ENCODE measurements around the gene DUSP15. TPM values are rescaled to one million over a fixed set of nuclear protein-coding genes. Genes with fewer than 3 reads are reported as not detected.

DUSP15 gene
- total RNA-seq, 4 donors from 2014 or later, result 0.84 to 3.7 (median 0.96) TPM; not detected in 1

GRCh38 chr20:31823360-31824124, 46.8 kb downstream of the DUSP15 start:
- ATAC-seq (ENCODE audit: low FRiP score) (no peak), DNase-seq (ENCODE audit: low spot score) (no peak)
- TF ChIP-seq CTCF (IDR thresholded peaks at IDR 0.05), result no peak

GRCh38 chr20:31822421-31823330, 47.7 kb downstream of the DUSP15 start:
- peak; percentile 81 for ATAC-seq (ENCODE audit: low FRiP score)
- peak in 2 of 3 donors; percentile 62 to 96 for TF ChIP-seq CTCF (IDR thresholded peaks at IDR 0.05)
- DNase-seq (ENCODE audit: low spot score), result peak; percentile 72

DNA sequence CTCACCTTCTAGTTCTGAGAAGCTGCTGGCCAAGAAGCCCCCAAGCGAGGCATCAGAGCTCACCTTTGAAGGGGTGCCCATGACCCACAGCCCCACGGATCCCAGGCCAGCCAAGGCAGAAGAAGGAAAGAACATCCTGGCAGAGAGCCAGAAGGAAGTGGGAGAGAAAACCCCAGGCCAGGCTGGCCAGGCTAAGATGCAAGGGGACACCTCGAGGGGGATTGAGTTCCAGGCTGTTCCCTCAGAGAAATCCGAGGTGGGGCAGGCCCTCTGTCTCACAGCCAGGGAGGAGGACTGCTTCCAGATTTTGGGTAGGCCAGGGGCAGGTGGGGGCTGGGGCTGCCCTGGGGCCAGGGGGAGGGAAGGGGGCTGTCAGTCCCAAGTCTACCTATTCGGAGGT, 48.9 kb downstream of the DUSP15 start:
- ATAC-seq (ENCODE audit: low FRiP score) (no peak), DNase-seq (ENCODE audit: low spot score) (no peak)
- no peak for TF ChIP-seq CTCF (IDR thresholded peaks at IDR 0.05)

DNA sequence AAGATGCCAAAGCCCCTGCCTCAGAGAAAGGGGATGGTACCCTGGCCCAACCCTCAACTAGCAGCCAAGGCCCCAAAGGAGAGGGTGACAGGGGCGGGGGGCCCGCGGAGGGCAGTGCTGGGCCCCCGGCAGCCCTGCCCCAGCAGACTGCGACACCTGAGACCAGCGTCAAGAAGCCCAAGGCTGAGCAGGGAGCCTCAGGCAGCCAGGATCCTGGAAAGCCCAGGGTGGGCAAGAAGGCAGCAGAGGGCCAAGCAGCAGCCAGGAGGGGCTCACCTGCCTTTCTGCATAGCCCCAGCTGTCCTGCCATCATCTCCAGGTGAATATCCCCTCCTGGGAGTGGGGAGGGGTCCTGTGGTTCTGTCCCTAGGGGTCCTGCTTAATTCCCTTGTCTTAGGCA, 50.1 kb downstream of the DUSP15 start:
- DNase-seq (ENCODE audit: low spot score) (no peak), ATAC-seq (ENCODE audit: low FRiP score) (no peak)
- no peak for TF ChIP-seq CTCF (IDR thresholded peaks at IDR 0.05)

DNA sequence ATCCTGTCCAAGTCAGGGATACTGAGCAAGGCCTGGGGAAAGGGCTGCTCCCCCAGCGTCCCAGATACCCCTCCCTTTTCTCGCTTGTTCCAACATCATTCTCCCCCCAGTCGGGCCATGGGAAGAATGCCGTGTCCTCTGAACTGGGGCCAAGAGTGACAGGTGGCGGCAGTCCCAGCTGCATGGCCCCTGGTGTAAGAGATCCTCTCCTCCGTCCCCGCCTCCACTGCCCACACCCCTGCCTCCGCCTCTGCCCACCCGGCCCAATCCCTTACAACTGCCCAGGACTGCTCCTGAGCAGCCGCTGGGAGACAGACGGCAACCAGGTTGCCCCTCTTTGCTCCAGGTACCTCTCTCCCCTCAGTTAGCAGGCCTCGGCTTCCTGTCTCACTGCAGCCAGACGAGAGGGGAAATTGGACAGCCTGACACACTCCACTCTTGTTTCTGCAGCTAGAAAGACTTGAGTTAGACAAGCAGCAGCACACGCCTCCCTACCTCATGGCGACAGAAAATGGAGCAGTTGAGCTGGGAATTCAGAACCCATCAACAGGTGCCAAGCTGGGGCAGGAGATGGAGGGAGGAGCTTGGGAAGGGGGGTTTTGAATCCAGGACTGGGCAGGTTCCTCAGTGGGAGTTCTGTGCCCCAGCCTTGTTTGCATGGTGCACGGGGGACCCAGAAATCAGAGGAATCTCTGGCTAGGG, 51.1 kb downstream of the DUSP15 start, which contains the start of gene MYLK2:
Gene MYLK2 (plus strand): TSS at position 274 of the 702 bp plus-strand sequence. CDS start 225 bp downstream, at position 499.
- TF ChIP-seq CTCF (IDR thresholded peaks at IDR 0.05), result no peak
- ATAC-seq (ENCODE audit: low FRiP score), result no peak
- no peak for DNase-seq (ENCODE audit: low spot score)

DNA sequence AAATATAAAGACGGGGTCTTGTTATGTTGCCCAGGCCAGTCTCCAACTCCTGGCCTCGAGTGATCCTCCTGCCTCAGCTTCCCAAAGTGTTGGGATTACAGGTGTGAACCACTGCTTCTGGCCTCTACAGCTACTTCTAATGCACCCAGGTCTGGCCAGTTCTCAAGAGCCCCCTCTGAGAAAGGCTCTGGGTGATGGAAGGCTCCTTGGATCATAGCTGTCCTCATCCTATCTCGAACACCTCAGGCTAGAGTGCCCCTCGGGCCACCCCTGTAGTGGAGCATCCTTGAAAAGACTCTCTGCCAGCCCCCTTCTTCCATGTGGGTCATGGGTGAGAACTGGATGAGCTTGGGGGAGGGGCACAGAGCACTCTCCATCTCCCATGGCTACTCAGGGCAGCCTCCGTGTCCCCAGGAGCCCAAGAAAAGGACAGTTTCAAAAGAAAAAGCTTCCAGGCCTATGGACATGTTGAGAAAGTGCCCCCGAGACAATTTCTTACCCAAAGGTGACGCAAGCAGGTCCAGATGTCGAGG, 51.9 kb downstream of the DUSP15 start:
- no peak for ATAC-seq (ENCODE audit: low FRiP score)
- no peak for DNase-seq (ENCODE audit: low spot score)
- TF ChIP-seq CTCF (IDR thresholded peaks at IDR 0.05), result no peak
